Ishikawa (cell line): ENCODE data around the gene MAGEF1.

ENCODE experiments used
- CEBPB ChIP-seq: IDR thresholded peaks from 2 replicates; pipeline ENCODE4 v1.6.1; 2012
- EP300 ChIP-seq: IDR thresholded peaks from 2 replicates; pipeline ENCODE4 v1.6.1; 2012; ENCODE audit warnings: borderline replicate concordance
- MAX ChIP-seq: IDR thresholded peaks from 2 replicates; pipeline ENCODE4 v1.6.1; 2012
- RAD21 ChIP-seq: IDR thresholded peaks from 2 replicates; pipeline ENCODE4 v1.6.1; 2012; ENCODE audit warnings: low read depth
- REST ChIP-seq: IDR thresholded peaks from 2 replicates; pipeline ENCODE4 v1.6.1; 2012; ENCODE audit warnings: low read depth, mild to moderate bottlenecking
- TAF1 ChIP-seq: IDR thresholded peaks from 2 replicates; pipeline ENCODE4 v1.6.1; 2012; ENCODE audit warnings: low read depth, mild to moderate bottlenecking
- TEAD4 ChIP-seq: IDR thresholded peaks from 2 replicates; pipeline ENCODE4 v1.6.1; 2012
- YY1 ChIP-seq: IDR thresholded peaks from 2 replicates; pipeline ENCODE4 v1.6.1; 2012; ENCODE audit warnings: low read depth

GRCh38 chr3:184687363-184688015 is 24.4 kb downstream of the MAGEF1 start:
- no peak for TF ChIP-seq RAD21
- no peak for TF ChIP-seq EP300
- TF ChIP-seq TAF1, result no peak
- TF ChIP-seq YY1, result no peak
- no peak for TF ChIP-seq TEAD4
- TF ChIP-seq MAX, result no peak
- TF ChIP-seq REST, result no peak
- TF ChIP-seq CEBPB, result no peak
